Prostate gland (tissue), 2 donors: Measurements from ENCODE around the gene WHRN.

Experiments
- POLR2A ChIP-seq: fragments of 450-650 bp; IDR thresholded peaks from one replicate; pipeline ENCODE4 v1.6.1; 2016; ENCODE audit warnings: antibody characterized with exemption, mild to moderate bottlenecking
- POLR2AphosphoS5 ChIP-seq: sonication (generic); formaldehyde crosslinking; IDR thresholded peaks from one replicate; pipeline ENCODE4 v1.6.1; 2017; ENCODE audit warnings: antibody characterized with exemption
- TF ChIP-seq, protein P1 (sequence below), 4 experiments: fragments of 200-600 bp in 2 of 4; fragments of 450-650 bp in 2 of 4; sonication (generic) in 2 of 4; IDR thresholded peaks; 1 replicate in 3 of 4; 2 replicates in 1 of 4; pipeline ENCODE4 v1.5.1; 2016 to 2019; ENCODE audit warnings: antibody characterized with exemption in 4 of 4, mild to moderate bottlenecking in 2 of 4, moderate library complexity in 2 of 4

- TF ChIP-seq, protein P1, sequence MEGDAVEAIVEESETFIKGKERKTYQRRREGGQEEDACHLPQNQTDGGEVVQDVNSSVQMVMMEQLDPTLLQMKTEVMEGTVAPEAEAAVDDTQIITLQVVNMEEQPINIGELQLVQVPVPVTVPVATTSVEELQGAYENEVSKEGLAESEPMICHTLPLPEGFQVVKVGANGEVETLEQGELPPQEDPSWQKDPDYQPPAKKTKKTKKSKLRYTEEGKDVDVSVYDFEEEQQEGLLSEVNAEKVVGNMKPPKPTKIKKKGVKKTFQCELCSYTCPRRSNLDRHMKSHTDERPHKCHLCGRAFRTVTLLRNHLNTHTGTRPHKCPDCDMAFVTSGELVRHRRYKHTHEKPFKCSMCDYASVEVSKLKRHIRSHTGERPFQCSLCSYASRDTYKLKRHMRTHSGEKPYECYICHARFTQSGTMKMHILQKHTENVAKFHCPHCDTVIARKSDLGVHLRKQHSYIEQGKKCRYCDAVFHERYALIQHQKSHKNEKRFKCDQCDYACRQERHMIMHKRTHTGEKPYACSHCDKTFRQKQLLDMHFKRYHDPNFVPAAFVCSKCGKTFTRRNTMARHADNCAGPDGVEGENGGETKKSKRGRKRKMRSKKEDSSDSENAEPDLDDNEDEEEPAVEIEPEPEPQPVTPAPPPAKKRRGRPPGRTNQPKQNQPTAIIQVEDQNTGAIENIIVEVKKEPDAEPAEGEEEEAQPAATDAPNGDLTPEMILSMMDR (IDR thresholded peaks at IDR 0.05), result no peak
- TF ChIP-seq POLR2AphosphoS5 (no peak), POLR2A (no peak)
Measured at GRCh38 chr9:114496011-114496410, 9.3 kb downstream of the WHRN start.
